GM12864 (cell line): ENCODE results near the gene SCMH1.
"Not testable (repeated sequence)": the region's sequence is repeated elsewhere in the genome, so short reads cannot be mapped to it uniquely, and the experiment has no call there.

ENCODE experiments used
- DNase-seq: peaks from one replicate; pipeline ENCODE4 v3.0.0-alpha.2; 2011; ENCODE audit warnings: low read depth
- H3K4me3 ChIP-seq: 2 replicates; pipeline ENCODE4 v1.5.1; 2011; ENCODE audit warnings: mild to moderate bottlenecking, low read depth, low read length, control low read depth
- TF ChIP-seq, protein P1 (sequence below): IDR thresholded peaks from 2 replicates; pipeline ENCODE4 v1.5.1; 2011; ENCODE audit warnings: low read depth, mild to moderate bottlenecking, moderate library complexity, low read length, control low read depth, inconsistent platforms; ENCODE audit errors: missing control alignments

Gene SCMH1

DNA sequence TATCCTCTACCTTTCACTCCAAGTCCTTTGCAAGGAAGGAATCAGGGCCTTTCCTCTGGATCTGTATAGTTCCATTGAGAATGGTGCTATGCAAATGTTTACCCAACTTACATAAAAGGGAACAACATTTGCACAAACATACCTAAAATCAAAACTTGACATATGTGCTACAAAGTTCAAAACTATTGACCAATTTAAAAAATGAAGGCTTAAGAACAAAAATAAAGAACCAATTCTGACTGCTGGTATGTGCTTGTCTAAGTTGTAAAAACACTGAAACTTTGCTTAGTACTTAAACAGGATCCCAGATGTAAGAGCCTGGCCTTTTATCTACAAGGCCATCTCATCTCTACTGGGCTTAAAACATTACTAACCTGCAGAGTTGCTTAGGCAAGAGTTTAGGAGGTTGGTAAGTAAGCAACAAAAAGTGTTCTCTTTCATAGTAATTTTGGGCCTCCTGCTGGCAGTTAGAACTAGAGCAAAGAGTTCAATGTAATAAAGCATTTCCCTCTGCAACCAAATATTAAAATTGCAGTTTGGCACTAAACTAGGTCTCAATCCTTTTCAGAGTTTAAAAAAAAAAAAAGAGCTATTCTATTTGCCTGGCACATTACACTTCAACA is 2.0 kb downstream of the SCMH1 start:
- H3K4me3 ChIP-seq = no peak overlapping the region

DNA sequence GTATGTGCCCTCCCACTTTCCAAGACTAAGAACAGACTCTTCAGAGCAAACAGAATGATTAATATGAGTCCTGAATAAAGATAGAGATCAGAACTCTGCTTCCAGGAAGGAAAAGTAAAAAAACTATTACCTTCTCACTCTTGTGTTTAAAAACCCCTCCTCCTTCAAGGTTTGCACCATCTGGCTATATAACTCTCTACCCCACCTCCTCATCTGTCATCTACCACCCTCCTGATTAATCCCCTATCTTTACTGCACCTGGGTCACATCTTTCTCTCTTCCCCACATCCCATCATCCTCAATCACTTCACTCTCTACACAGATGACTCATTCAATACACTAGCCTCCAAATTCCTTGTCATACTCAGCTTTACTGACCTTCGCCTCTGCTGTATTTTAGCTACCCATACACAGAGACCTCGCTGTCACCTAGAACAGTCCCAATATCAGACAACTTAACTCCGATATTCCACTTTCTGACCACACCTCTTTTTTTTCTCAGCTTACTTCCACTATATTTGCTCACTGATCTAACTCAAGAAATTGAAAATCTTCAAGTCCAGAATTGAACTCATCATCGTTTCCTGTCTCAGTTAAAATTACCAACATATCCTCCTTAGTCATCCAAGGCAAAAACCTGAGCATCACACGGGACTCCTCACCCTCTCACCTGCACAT is 3.7 kb downstream of the SCMH1 start:
- no peak for DNase-seq
- TF ChIP-seq, protein P1, sequence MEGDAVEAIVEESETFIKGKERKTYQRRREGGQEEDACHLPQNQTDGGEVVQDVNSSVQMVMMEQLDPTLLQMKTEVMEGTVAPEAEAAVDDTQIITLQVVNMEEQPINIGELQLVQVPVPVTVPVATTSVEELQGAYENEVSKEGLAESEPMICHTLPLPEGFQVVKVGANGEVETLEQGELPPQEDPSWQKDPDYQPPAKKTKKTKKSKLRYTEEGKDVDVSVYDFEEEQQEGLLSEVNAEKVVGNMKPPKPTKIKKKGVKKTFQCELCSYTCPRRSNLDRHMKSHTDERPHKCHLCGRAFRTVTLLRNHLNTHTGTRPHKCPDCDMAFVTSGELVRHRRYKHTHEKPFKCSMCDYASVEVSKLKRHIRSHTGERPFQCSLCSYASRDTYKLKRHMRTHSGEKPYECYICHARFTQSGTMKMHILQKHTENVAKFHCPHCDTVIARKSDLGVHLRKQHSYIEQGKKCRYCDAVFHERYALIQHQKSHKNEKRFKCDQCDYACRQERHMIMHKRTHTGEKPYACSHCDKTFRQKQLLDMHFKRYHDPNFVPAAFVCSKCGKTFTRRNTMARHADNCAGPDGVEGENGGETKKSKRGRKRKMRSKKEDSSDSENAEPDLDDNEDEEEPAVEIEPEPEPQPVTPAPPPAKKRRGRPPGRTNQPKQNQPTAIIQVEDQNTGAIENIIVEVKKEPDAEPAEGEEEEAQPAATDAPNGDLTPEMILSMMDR = no peak
- no peak overlapping the region for H3K4me3 ChIP-seq

More for the DNA sequence above, 2.0 kb downstream of the SCMH1 start:
- DNase-seq = no peak
- TF ChIP-seq, protein P1 = peak; percentile 12

DNA sequence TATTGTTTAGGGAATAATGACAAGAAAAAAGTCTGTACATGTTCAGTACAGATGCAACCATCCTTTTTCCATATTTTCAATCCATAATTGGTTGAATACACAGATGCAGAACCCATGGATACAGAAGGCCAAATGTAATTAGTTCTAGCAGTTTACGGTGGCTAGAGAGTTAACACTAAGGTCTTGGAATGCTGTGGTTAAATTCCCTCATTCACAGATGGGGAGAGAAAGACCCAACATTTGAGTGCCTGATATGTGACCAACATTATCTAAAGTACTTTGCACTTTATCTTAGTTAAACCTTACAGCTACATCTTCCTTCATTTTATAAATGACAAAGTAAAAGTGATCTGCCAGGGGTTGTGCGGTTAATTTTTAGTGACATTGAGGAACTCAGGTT is 5.3 kb downstream of the SCMH1 start:
- no peak for DNase-seq
- TF ChIP-seq, protein P1 = no peak
- H3K4me3 ChIP-seq = no peak overlapping the region

DNA sequence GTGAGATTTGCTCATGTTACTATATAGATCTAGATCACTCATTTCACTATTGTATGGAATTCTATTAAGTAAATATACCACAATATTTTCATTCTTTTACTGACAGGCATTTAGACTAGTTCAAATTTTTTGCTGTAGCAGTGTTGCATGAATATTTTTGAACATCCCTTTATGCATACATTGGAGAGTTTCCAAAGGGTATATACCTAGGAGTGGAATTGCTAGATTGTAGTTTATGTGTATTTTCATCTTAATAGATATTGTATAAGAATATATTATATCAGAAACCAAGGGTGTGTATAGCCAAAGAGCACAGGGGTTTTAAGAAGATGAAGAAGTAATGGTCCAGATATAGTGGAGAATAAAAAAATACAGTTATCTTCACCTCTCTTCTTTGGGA is 6.2 kb downstream of the SCMH1 start:
- TF ChIP-seq, protein P1 = no peak
- no peak overlapping the region for H3K4me3 ChIP-seq
- no peak for DNase-seq

DNA sequence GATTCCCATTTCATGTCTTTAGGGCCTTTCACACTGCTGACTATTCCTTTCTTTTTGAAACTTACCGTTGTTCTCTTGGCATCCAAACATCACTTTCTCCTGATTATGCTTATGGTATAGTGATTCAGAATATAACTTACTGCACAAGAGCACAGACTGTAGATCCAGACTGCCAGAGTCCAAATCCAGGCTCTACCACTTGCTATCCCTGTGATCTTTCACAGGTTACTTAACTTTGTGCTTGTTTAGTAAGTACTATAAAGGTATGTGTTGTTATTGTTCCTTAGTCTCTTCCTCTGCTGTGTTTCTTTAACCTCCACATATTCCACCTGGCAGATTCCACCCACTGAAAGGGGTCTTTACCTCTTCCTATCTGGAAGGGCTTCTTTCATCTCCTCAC is 8.4 kb downstream of the SCMH1 start:
- DNase-seq = no peak
- TF ChIP-seq, protein P1 = no peak
- no peak overlapping the region for H3K4me3 ChIP-seq

DNA sequence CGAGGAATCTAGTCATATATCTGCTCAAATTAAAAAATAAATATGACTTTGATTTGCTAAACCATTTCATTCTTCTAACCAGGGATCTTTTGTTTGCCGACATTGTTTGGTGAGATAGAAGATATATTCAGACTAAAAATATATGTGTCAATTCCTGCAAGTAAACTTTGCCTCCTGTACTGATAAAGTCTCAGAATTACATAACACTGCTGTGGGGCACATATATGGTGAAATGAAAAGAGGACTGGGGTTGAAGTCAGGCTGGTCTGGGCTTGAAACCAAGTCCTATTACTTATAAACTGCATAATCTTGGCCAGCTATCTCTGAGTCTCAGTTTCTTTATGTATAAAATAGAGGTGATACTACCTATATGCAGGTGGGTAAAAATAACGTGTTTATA is 9.8 kb downstream of the SCMH1 start:
- no peak overlapping the region for H3K4me3 ChIP-seq
- DNase-seq = no peak
- TF ChIP-seq, protein P1 = no peak

DNA sequence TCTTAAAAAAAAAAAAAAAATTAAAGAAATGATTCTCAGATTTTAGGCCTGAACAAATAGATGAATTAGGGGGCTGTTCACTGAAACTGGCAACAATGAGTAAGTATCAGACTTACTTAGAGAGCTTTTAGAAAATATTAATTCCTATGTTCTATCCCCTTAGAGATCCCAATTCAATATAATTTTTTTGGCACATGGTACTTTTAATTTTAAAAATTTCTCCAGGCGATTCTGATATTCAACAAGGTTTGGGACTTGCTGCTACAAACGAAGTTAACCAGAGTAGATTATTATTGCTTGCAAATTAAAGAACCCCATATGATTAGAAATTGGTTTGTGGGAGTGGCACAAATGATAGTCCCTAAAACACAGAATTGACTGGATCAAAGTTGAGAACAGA is 11.4 kb downstream of the SCMH1 start:
- H3K4me3 ChIP-seq = no peak overlapping the region
- no peak for DNase-seq
- TF ChIP-seq, protein P1 = no peak

DNA sequence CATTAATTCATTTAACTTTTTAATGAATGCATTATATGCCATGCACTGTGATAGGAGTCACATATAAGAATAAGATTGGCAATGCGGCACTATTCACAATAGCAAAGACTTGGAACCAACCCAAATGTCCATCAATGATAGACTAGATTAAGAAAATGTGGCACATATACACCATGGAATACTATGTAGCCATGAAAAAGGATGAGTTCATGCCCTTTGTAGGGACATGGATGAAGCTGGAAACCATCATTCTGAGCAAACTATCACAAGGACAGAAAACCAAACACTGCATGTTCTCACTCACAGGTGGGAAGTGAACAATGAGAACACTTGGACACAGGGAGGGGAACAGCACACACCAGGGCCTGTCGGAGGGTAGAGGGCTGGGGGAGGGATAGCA is 12.9 kb downstream of the SCMH1 start:
- not testable (repeated sequence) for DNase-seq, H3K4me3 ChIP-seq
